Measurements from ENCODE around the gene PRICKLE4.

Gene PRICKLE4

GRCh38 chr6:41824571-41825569 lies 44.3 kb downstream of the PRICKLE4 start:
- no peak overlapping the region for H3K9ac ChIP-seq
- H3K79me2 ChIP-seq: no peaks in the 10 kb centered on the region

GRCh38 chr6:41826343-41827022 lies 45.9 kb downstream of the PRICKLE4 start:
- no peaks in the 10 kb centered on the region for H3K36me3 ChIP-seq (ENCODE audit: control insufficient read depth, insufficient read depth, low read length)
- no peak overlapping the region for H3K27ac ChIP-seq
- H3K9ac ChIP-seq: no peak overlapping the region
- no peak overlapping the region for H3K4me3 ChIP-seq (ENCODE audit: low read depth, low read length)
- H3K9me3 ChIP-seq (ENCODE audit: control insufficient read depth, low read length): no peaks in the 10 kb centered on the region
- no peaks in the 10 kb centered on the region for H3K27me3 ChIP-seq (ENCODE audit: control insufficient read depth, insufficient read depth, low read length)
- no peaks in the 10 kb centered on the region for H3K4me1 ChIP-seq
- no peaks in the 10 kb centered on the region for H3K79me2 ChIP-seq
- TF ChIP-seq CTCF (IDR thresholded peaks at IDR 0.05): no peak
- no peak overlapping the region for H3K4me2 ChIP-seq (ENCODE audit: low read length)
- H2AFZ ChIP-seq: no peak overlapping the region

More at GRCh38 chr6:41824571-41825569, 44.3 kb downstream of the PRICKLE4 start:
- no peak for TF ChIP-seq CTCF (IDR thresholded peaks at IDR 0.05)
- Histone ChIP-seq H3K36me3 (ENCODE audit: control insufficient read depth, insufficient read depth, low read length) (no peaks in the 10 kb centered on the region), H3K9me3 (ENCODE audit: control insufficient read depth, low read length) (no peaks in the 10 kb centered on the region), H3K27me3 (ENCODE audit: control insufficient read depth, insufficient read depth, low read length) (no peaks in the 10 kb centered on the region), H3K4me3 (ENCODE audit: low read depth, low read length) (no peak overlapping the region), H2AFZ (no peak overlapping the region), H3K4me1 (no peaks in the 10 kb centered on the region), H3K27ac (no peak overlapping the region), H3K4me2 (ENCODE audit: low read length) (no peak overlapping the region)

- TF ChIP-seq CTCF (IDR thresholded peaks at IDR 0.05): no peak
- Histone ChIP-seq H3K9me3 (ENCODE audit: control insufficient read depth, low read length) (no peaks in the 10 kb centered on the region), H2AFZ (no peak overlapping the region), H3K27ac (no peak overlapping the region), H3K9ac (no peak overlapping the region), H3K4me3 (ENCODE audit: low read depth, low read length) (no peak overlapping the region), H3K36me3 (ENCODE audit: control insufficient read depth, insufficient read depth, low read length) (no peaks in the 10 kb centered on the region), H3K79me2 (peaks cover 2% of the 10 kb centered on the region), H3K4me2 (ENCODE audit: low read length) (no peak overlapping the region), H3K4me1 (no peaks in the 10 kb centered on the region), H3K27me3 (ENCODE audit: control insufficient read depth, insufficient read depth, low read length) (no peaks in the 10 kb centered on the region)
Measured at GRCh38 chr6:41832263-41832662, 51.7 kb downstream of the PRICKLE4 start.

- peaks cover 11% of the 10 kb centered on the region for H3K79me2 ChIP-seq
- no peak overlapping the region for H2AFZ ChIP-seq
- no peaks in the 10 kb centered on the region for H3K27me3 ChIP-seq (ENCODE audit: control insufficient read depth, insufficient read depth, low read length)
- TF ChIP-seq CTCF (IDR thresholded peaks at IDR 0.05): no peak
- no peaks in the 10 kb centered on the region for H3K9me3 ChIP-seq (ENCODE audit: control insufficient read depth, low read length)
- no peak overlapping the region for H3K4me3 ChIP-seq (ENCODE audit: low read depth, low read length)
- no peak overlapping the region for H3K9ac ChIP-seq
- H3K4me1 ChIP-seq: no peaks in the 10 kb centered on the region
- H3K36me3 ChIP-seq (ENCODE audit: control insufficient read depth, insufficient read depth, low read length): no peaks in the 10 kb centered on the region
- H3K27ac ChIP-seq: no peak overlapping the region
- H3K4me2 ChIP-seq (ENCODE audit: low read length): no peak overlapping the region
Measured at GRCh38 chr6:41836022-41836659, 55.6 kb downstream of the PRICKLE4 start.
